GM18502 (cell line): ENCODE results near the gene ATXN1.
"Not testable (repeated sequence)": the region's sequence is repeated elsewhere in the genome, so short reads cannot be mapped to it uniquely, and the experiment has no call there.

ENCODE experiments used
- ATAC-seq: cut with Tn5 transposase; IDR thresholded peaks from one replicate; pipeline ENCODE4 v1.9.1; 2021; ENCODE audit warnings: mild to moderate bottlenecking; ENCODE audit not compliant: unreplicated experiment, poor library complexity

The ATXN1 gene

DNA sequence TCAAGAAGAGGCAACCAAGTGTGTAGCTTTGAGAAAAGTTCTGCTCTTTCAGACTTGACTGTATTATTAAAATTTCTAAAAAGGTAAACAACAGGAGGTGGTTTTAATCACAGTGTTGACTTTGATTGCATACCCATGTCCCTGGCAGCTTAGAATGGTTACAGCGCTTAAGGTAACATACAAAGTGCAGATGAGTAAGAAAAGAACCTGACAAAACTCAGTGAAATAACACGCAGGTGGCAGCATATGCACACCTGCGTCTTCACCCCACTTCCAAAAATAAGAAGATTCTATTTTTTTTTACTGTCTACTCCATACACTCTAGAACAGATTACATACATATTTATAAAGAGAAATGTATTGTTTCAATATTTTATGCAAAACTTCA is 289.4 kb downstream of the ATXN1 start:
- no peak for ATAC-seq

DNA sequence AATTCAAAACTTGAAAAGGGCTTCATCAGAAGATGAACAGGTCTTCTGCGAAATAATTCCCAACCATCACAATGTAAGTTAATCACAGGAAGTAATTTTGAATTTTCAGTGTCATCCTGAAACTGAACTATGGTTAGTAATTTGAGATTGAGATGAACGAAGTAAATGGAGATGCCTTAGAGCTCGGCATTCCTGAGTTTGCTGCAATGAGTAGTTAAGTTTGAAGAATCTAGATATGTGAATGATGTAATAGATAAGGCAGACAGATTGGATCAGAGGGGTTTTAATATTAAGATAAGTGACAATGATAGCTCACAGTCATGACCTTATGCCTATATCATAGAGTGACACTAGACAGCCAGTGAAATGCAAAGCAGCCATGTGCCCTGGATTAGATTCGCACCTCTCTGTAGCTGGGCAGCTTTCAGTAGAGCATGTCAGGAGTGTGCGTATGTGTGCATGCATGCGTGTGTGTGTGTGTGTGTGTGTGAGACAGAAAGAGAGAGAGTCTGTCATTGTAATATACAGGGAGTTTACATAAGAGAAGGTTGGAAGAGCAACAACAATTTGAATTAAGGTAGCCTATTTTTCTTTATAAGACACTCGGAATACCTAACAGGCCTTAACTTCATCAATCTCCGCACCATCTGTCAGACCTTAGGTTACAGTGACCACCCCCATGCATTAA is 289.9 kb downstream of the ATXN1 start:
- ATAC-seq: peak; percentile 60

- no peak for ATAC-seq
Measured at GRCh38 chr6:16470502-16471221, 290.6 kb downstream of the ATXN1 start.

DNA sequence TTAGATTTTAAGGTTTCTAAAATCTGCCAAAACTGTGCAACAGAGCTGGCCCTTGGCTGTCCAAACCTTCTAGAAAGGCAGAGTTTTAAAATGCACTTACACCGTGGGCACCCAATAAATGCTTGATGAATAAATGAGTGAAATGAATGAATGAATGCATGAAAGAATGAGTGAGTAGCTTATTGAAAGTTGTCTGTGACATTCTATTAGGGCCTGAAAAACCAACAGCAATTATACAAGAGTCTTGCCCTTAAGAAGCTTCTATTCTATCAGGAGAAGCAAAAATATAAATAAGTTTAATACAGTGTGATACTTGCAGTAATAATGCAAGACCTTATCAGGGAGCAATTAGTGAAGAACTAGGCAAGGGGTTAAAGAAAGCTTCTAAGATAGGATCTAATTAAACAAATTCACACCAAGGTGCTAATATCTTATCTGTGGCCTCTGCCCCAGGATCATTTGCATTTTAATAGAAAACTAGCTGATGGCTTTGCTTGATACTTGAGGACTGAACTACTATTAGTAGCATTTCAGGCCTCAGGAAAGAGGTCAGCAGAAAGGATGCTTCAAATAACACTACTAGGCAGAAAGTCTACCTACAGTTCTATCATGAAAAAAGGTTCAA is 292.2 kb downstream of the ATXN1 start:
- no peak for ATAC-seq

DNA sequence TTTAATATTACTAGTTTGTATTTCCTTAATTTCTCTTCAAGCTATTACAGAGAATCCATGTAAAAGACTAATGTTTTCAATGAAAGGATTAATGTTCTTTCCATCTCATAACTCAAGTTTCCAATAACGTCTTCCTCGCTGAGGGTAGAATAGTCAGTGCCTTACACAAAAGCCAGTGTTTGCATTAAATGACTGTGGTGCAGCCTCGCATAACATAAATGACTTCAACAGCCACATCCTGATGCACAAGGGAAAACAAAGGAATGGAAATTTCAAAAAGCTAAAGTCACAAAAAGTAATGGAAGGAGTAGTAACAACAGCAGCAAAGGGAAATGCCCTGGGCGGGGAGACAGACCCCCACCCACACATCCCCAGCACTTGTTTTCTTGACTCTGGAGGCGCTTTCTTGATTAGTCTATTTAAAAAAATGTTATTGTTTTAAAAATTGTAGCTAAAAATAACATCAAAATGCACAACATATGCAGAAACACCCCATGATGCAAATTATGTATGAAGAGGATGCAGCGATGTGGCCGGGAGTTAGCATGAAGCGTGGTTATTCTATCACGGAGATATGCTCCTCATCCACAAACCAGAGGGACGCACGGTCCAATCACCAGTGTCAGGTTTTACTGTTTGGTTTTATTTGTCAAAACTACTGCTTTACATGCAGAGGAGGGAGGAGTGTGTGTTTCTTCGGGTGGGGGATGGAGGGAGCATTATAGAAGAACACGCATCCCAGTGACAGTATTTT is 294.3 kb downstream of the ATXN1 start:
- no peak for ATAC-seq

DNA sequence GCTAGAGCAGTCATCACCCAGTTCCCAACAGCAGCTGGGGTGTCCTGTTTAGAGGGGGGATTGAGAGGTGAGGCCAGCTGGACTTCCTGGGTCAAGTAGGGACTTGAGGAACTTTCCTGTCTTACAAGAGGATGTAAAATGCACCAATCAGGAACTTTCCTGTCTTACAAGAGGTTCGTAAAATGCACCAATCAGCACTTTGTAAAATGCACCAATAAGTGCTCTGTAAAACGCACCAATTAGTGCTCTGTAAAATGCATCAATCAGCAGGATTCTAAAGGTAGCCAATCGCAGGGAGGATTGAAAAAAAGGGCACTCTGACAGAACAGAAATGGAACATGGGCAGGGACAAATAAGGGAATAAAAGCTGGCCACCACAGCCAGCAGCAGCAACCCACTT is 297.2 kb downstream of the ATXN1 start:
- ATAC-seq: no peak

DNA sequence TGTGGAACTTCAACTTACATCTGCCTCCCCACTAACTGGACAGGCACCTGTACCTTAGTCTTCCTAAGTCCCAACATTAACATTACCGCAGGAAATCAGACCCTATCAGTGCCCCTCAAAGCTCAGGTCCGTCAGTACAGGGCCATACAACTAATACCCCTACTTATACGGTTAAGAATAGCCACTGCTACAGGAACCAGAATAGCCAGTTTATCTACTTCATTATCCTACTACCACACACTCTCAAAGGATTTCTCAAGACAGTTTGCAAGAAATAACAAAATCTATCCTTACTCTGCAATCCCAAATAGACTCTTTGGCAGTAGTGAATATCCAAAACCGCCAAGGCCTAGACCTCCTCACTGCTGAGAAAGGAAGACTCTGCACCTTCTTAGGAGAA is 298.0 kb downstream of the ATXN1 start:
- ATAC-seq: not testable (repeated sequence)

GRCh38 chr6:16461491-16461890 is 299.8 kb downstream of the ATXN1 start:
- ATAC-seq: no peak

GRCh38 chr6:16459472-16459871 is 301.8 kb downstream of the ATXN1 start:
- ATAC-seq: not testable (repeated sequence)

GRCh38 chr6:16452348-16452747 is 308.9 kb downstream of the ATXN1 start:
- ATAC-seq: no peak

- ATAC-seq: no peak
Measured at GRCh38 chr6:16450821-16451220, 310.4 kb downstream of the ATXN1 start.

DNA sequence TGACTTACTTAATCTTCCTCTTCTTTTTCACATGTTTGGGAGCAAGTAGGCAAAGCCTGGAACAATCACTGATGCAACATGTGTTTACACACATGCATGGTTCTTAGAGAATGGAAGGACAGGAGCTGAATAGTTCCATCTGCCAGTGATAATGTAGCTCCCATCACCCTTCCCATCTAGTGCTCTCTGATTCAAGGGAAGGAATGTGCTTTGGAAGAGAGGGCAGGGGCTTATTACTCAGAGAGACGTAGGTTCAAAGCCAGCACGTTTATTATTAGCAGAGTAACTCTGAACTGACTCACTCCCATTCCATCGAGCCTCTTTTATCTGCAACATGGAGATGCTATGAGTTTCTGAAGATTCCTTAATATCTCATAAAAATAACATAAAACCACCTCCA is 311.0 kb downstream of the ATXN1 start:
- no peak for ATAC-seq

DNA sequence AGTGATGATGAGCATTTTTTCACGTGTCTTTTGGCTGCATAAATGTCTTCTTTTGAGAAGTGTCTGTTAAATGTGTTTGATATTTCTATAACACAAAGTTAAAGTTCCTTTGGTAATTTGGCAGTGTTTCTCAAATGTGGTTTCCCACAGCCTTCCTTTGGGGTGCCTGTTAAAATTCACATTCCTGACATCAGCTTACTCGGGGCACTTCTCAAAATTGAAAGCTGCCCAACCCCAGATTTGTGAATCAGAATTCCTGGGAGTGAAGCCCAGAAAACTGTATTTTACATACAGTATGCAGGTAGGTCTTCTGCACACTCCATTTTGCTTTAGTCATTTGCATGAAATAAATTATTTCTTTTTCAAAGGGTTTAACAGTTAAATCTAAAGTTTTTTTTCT is 315.0 kb downstream of the ATXN1 start:
- no peak for ATAC-seq

DNA sequence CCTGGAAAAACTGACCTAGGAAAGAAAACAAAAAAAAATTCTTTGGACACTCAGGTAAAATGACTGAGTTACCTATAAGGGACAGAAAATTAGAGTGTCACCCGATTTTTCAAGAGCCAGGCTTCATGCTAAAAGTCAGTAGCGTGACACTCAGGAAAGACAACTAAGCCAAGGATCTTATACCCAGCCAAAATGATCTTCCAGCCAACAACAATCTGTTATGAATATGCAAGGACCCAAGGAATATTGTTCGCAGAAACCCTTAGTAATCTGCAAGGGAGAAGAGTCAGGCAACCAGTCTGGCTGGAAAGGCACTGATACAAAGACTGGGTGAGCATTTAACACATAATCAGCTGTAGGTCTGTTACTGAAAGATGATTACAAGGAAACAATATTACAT is 319.2 kb downstream of the ATXN1 start:
- ATAC-seq: no peak

- ATAC-seq: no peak
Measured at GRCh38 chr6:16441262-16441661, 320.0 kb downstream of the ATXN1 start.

DNA sequence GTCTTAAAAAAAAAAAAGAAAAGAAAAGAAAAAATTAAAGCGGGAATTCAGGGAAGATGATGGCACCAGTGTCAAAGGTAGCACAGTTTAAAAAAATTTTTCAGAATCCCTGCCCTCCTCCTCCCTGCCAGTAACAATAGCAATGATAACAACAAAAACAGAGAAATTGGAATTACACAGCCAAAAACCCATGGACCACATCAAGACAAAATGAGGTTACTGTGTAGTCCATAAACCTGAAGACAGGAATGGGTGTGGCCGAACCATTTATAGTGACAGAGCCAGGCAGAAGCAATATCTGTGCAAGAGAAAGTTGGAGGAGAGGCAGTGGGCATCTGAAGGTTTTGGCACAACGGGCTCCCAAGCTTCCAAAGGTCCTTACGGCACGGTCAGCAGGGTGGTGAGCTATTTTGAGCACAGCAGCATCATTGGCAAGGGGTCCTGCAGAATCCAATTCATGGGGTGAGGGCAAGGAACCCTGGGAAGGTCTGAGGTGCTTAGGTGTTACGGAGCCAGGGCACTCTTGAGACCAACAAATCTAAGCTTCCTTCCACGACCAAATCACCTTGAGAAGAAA is 320.5 kb downstream of the ATXN1 start:
- ATAC-seq: no peak

DNA sequence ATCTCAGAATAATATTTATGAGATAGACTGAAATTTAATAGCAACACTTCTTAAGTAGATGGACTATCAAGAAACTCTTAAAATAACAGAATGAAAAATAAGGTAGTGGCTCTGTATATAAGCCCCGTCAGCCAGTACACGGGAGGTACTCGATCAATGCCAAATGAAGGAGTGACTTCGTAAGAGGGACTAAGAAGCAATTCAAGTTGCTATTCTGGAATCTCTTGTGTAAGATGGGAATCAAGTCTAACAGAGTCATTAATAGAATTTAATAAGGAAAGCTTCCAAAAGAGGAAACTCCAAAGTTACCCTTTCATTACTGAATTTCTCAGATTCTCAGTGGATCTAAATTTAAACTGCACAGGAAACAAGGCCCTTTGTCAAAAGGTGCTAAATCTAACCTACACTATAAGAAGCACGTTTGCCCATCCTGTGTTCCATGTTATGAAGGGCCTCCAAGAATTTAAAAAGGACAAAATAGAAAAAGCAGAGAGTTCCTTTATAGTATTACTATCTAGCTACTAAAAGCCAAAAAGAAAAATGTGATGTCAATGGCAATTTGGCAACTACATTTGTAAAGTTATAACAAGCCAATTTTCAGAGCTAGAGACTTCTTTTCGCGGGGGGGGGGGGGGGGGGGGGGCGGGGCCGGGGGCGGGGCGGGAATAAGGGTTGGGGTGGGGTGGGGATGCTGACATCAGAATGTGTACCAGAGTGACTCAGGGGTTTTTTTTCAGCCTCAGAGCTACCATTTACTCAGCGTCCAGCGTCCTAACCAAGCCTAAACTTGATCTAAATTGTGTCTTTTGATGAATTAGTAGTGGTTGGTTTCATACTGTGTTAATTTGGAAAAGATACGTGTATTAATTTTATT is 322.3 kb downstream of the ATXN1 start:
- no peak for ATAC-seq

DNA sequence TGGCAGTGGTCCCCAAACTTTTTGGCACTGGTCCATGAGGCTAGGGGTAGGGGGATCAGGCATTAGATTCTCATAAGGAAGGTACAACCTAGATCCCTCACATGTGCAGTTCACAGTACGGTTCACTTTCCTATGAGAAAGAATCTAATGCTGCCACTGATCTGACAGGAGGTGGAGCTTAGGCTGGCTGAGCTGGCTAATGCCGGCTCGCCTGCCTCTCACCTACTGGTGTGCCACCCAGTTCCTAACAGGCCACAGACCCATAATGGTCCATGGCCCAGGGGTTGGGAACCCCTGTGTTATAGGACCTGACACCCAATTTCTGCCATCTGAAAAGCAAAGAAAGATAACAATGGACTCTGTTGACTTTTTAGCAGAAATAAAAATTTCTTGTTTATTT is 323.3 kb downstream of the ATXN1 start:
- ATAC-seq: no peak

- ATAC-seq: no peak
Measured at GRCh38 chr6:16437095-16437494, 324.2 kb downstream of the ATXN1 start.

- no peak for ATAC-seq
Measured at GRCh38 chr6:16436550-16436949, 324.7 kb downstream of the ATXN1 start.
